HG03520 (cell line): Measurements from ENCODE around the gene DLK2.
"Not testable (repeated sequence)": the region's sequence is repeated elsewhere in the genome, so short reads cannot be mapped to it uniquely, and the experiment has no call there.

Experiments used
- ATAC-seq: cut with Tn5 transposase; IDR thresholded peaks from one replicate; pipeline ENCODE4 v1.9.1; 2021; ENCODE audit warnings: mild to moderate bottlenecking, moderate library complexity; ENCODE audit not compliant: unreplicated experiment

Gene DLK2

DNA sequence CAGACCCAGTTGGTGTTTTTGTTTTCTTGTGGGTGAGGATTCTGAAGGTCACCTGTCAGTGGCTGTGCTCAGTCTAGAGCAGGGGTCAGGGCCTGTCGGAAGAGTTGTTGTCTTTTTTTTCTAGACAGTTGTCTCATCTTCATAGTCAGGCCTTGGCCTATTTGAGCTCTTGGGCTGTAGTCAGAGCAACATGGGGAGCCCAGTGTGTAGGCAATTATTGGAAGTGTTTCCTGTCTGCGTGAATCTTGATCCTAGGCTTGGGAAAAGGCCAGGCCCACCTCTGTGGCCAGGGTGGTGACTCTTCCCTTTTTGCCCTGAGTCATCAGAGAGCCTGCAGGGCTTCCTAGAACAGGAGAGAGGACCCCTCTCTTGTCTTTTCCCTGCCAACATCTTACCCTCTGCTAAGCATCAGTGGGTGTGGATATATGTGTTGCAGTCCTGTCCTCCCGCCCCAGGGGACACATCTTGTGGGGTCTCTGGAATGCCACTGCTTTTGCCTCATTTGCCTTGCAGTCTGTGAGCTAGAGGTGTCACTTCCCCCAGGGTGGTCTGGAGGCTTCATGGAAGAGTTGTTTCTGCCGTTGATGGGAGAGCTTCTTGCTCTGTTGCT, 33.4 kb upstream of the DLK2 start:
- ATAC-seq: no peak

DNA sequence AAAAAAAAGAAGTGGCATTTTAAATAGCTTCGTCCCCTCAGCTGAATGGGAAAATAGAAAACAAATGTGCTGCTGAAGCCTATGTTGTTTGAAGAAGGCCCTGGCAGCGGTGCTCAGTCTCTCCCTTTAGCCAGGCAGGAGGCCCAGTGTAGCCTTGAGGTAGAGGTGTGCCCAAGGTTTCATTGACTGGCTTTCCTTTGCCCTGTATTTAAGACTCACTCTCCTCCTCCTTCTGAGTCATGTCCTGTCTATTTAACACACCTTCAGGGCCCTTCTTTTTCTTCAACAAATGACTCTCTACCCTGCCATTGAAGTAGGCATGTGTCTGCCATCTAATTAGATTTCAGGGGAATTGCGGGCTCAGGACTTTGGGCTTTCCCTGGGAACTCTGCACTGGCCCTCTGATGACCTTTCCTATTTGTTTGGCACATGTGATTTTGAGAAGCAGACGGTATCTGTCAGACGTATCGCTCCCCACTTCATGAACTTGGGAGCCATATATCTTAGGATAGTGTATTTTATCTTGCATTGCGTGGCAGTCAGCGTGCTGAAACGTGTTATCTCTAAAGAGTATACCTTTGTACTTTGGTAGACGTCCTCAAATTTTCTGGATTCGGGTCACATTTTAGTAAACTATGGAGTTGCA, 26.4 kb upstream of the DLK2 start:
- ATAC-seq: no peak

DNA sequence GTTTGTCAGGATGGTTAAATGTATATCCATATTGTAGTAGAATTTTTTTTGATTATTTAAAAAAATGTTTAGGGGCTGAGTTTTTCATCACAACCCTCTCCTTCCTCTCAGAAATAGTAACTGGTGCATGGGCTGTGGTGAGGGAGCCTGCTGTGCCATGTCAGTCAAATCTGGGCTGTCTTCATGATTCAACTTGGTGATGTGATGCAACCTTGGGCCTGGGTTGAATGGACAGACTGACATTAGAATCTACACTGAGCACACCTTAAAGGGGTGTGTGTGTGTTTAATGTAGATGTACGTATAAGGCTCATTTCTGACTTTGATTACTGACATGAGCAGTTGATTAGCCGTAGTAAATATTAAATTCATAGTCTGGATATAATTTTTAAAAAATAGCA, 25.7 kb upstream of the DLK2 start:
- no peak for ATAC-seq

DNA sequence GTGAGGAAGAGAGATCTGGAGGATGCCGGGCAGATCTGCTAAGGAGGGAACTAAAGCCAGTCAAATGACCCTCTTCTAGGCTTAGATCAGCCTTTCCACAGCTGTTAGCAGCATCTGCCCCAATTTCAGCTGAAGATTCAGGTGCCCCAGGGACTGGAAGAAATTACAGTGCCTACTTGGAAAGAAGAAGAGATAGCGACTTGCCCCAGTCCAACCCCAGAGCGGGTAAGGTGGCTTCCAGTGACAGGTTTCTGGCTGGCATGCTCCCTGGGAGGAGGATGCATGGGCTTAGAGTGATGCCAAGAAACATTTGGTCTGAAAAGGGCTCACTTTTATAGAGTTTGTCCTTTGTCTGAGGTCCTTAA, 22.6 kb upstream of the DLK2 start:
- ATAC-seq: peak; percentile 13

DNA sequence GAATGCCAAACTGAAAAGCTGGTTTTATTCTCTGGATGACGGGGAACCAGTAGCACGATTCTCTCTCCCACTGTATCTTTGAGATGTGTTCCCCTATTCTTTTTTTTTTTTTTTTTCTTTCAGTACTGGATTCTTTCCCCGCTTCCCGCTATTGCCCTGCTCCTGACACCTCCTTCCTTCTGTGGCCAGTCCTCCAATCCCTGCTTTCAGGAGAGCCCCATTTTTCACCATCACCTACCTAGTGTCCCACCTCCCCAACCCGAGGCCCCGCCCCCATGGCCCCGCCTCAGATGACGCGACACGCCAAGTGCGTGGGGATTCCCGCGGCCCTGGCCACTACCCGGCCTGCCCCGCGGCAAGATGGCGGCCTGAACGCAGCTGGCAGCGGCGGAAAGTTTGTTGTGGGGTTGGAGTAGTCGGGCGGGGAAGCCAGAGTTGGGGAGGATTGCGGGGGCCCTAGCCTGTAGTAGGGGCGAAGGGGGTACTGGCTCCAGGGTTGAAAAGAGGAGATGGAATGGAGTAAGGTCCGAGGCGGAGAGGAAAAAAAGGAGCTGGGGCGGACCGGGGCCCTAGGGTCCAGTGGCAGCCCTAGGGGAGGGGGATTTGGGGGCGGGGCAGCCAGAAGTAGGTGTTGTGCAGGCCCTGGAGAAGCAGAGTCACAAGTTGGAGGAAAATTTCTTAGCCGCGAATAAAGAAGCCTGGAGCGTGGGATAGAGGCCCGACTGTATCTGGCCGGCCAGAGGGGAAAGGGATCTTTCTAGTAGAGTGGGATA, 22.1 kb upstream of the DLK2 start, which contains the start of gene TJAP1:
TJAP1 (plus strand) TSS at position 336 of the 773 bp plus-strand sequence. CDS start 21,432 bp downstream, outside the sequence.
- ATAC-seq: peak; percentile 85

DNA sequence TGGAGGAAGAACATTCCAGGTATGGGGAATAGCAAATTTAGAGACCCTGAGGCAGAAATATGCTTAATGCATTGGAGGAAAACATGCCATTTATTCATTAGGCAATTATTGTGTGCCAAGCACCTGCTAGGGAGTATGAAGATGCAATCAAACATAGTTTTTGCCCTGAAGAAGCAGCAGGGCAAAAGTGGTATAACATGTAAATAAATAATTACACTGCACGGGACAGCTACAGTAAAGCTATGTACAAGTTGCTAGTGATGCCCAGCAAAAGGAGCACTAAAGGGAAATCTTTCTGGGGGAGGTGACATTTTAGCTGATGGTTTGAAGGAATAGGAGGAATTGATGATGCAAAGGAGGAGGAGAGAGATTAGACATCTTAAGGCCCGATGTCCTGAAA, 21.4 kb upstream of the DLK2 start:
- ATAC-seq: no peak

GRCh38 chr6:43475516-43475915, 20.2 kb upstream of the DLK2 start:
- no peak for ATAC-seq

- ATAC-seq: no peak
Measured at GRCh38 chr6:43472515-43472914, 17.2 kb upstream of the DLK2 start.

DNA sequence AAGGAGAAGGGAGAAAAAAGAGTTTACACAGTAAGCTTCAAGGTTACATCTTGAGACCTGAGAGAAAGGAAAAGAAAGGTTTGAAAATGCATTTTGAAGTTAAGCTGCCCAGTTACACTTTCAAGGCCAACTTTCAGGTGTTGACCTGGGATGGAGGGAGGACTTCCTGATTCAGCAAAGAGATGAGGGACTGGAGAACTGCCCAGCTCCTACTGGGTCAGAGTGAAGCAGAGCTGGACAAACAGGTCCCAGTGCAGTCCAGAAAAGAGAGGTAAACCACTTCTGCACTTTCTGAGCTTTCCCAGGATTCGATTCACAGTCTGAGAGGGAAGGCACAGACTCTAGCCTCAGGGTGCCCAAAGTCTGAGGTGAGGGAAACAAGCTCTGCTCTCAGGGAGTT, 16.1 kb upstream of the DLK2 start:
- no peak for ATAC-seq

DNA sequence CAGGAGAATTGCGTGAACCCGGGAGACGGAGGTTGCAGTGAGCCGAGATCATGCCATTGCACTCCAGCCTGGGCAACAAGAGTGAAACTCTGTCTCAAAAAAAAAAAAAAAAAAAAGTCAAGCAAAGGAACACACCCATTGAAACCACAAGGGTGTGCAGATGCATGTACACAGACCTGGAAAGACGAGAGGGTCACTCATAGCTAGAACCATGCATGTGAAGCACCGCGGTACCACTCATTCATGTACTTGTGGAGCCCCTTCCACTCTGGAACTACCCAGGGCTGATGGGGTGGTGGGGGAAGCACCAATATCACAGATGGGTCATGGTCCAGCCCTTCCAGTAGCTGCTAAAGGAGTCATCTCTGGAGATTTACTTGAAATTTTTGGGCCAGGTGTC, 14.6 kb upstream of the DLK2 start:
- ATAC-seq: no peak

DNA sequence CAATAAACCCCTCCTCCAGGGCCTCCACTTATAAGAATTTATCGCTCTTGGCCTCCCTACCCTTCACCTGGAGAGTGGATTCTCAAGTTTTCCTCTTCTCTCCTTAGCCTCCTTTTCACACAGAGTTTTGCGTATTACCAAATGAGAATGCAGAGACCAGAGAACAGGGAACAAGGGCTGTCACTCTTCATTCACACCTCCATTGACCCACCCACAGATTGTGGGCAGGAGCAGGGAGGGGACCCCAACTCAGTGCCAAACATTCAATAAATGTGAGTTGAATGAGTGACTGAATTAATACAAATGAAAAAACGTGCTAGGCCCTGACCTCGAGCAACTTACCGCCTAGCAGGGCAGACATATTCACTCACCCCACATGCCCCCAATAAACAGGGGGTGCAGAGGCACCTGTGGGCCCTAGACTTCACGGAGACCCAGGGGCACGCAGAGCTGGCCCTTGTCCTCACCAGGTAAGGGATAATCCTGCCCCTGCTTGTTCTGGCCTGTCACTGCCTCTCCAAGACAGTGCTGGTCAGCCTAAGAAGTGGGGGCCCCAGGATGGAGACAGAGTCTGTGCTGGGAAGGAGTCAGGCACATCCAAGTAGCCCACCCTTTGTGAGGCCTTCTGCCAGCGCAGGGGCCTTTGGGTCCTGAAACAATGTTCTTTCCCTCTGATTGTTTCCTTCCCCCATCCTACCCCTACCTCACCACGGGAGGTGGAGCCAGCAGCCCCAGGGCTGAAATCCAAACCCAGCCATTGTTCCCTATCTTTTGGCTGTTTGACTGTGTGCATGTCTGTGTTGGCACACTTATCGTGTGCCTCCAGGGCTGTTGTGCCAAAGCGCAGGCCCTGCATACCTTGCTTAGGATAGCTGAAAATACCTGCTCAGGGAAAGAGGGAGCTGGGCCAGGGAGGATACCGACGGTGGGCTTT, 13.7 kb upstream of the DLK2 start:
- no peak for ATAC-seq

- no peak for ATAC-seq
Measured at GRCh38 chr6:43468240-43468639, 12.9 kb upstream of the DLK2 start.

GRCh38 chr6:43467752-43468151, 12.4 kb upstream of the DLK2 start:
- no peak for ATAC-seq

GRCh38 chr6:43467265-43467664, 11.9 kb upstream of the DLK2 start:
- ATAC-seq: not testable (repeated sequence)

DNA sequence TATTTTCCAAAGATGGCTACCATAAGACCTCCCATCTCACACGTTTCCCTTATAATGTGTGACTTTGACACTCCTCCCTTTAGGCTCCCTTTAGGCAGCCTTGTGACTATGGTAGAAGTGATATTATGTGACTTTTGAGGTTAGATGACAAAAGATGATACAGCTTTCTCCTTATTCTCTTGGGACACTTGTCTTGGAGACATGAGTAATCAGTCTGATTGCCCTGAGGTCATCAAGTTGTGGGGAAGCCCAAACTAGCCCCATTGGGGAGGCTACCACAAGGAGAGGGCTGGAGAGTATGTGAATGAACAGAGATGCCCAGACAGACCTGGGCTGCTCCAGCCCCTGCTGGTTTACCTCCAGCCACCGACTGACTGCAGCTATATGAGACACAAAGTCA, 10.6 kb upstream of the DLK2 start:
- ATAC-seq: no peak

- no peak for ATAC-seq
Measured at GRCh38 chr6:43464337-43464736, 9.0 kb upstream of the DLK2 start.

DNA sequence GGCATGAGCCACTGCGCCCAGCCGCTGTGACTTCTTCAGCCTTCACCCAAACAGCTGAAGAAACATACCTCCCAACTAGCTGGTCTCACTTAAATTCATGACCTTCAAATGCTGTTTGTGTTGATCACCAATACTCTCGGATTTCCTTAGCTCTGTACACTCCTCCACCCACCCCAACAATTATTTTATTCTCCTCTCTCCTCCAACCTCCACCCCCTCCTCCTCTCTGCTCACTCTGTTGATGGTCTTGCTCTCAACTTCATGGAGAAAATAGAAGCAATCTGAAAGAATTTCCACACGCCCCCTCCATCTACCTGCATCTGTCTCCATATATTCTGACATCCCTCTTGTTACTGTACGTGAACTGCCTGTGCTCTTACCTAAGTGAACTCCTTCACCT, 6.6 kb upstream of the DLK2 start:
- no peak for ATAC-seq

DNA sequence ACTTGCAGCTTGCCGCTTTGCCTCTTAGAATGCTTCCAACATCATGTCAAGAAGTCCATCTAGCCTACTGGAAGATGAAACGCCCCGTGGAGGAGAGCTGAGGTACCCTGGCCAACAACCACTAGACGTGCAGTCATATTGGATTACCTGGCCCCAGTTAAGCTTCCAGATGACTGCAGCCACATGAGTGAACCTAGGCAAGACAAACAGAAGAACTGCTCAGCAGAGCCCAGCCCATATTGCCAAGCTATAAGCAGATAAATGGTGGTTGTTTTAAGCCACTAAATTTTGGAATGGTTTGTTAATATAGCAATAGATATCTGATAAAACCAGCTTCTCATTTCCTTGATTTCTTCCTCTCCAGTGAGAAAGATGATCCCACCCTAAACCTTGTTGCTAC, 4.7 kb upstream of the DLK2 start:
- ATAC-seq: no peak

- no peak for ATAC-seq
Measured at GRCh38 chr6:43459535-43459934, 4.2 kb upstream of the DLK2 start.

DNA sequence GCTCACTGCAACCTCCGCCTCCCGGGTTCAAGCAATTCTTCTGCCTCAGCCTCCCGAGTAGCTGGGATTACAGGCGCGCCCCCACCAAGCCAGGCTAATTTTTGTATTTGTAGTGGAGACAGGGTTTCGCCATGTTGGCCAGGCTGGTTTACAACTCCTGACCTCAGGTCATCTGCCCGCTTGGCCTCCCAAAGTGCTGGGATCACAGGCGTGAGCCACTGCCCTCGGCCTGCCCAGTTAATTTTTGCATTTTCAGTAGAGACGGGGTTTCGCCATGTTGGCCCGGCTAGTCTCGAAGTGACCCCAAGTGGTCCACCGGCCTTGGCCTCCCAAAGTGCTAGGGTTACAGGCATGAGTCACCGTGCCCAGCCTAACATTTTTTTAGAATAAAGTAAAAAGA, 2.8 kb upstream of the DLK2 start:
- ATAC-seq: not testable (repeated sequence)

DNA sequence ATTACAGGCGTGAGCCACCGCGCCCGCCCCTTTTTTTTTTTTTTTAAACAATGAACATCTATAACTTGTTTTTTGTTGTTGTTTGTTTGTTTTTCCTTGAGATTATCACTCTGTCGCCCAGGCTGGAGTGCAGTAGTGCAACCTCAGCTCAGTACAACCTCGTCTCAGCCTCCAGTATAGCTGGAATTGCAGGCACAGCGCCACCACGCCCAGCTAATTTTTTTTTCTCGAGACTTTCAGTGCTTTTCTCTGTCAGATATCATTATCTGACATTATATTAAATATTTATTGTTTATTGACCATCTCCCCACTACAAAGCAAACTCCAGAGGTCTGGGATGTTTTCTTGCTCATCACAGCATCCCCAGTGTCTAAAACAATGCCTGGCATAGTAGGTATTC, 2.3 kb upstream of the DLK2 start:
- ATAC-seq: no peak
